GM21825 (cell line): Measurements from ENCODE around the gene LIN28B.
"Not testable (repeated sequence)": the region's sequence is repeated elsewhere in the genome, so short reads cannot be mapped to it uniquely, and the experiment has no call there.

ENCODE experiments used
- ATAC-seq: cut with Tn5 transposase; IDR thresholded peaks from one replicate; pipeline ENCODE4 v1.9.1; 2021; ENCODE audit warnings: mild to moderate bottlenecking, moderate library complexity; ENCODE audit not compliant: unreplicated experiment

LIN28B gene

GRCh38 chr6:105005451-105005850 lies 48.5 kb downstream of the LIN28B start:
- ATAC-seq: no peak

- not testable (repeated sequence) for ATAC-seq
Observed at GRCh38 chr6:105013459-105013858, 56.6 kb downstream of the LIN28B start.

DNA sequence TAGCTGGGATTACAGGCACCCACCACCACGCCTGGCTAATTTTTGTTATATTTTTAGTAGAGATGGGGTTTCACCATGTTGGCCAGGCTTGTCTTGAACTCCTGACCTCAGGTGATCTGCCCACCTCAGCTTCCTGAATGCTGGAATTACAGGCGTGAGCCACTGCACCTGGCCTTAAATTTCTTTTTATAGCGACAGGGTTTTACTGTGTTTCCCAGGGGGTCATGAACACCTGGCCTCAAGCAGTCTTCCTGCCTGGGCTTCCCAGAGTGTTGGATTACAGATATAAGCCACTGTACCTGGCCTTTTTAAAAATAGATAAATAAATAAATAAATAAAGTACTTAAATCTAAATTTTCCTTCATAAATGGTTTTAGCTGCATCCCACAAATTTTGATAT lies 57.5 kb downstream of the LIN28B start:
- ATAC-seq: no peak

DNA sequence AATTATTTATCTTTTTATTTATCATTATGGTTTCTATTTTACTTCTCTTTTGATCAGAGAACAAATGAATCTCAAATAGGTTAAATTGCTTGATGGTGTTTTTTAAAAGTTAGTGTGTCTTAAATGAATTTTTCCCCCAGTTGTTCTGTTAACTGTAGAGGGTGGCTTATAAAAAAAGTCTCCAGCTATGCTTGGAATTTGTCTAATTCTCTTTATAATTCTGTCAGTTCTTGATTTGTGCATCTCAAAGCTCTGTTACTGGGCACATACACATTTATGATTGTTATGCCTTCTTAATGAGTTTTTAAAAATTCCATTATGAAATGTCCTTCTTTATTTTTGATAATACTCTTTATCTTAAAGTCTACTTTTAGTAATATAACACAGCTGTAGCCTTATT lies 58.0 kb downstream of the LIN28B start:
- no peak for ATAC-seq

DNA sequence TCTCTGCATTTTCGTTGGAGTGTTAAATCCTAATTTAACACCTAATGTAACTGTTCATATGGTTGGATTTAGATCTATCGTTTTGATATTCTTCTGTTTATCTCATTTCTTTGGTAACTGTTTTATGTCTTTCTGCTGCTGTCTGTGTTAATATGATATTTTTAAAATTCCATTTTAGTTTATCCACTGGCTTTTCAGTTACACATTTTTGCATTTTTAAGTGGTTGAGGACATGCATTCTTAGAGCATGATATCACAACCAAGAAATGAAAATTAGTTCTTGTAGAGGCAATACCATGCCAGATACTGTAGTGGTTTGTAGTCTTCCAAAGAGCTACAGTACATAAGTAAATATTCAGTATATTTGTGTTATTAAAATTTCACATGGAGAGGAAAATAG lies 58.6 kb downstream of the LIN28B start:
- ATAC-seq: no peak

DNA sequence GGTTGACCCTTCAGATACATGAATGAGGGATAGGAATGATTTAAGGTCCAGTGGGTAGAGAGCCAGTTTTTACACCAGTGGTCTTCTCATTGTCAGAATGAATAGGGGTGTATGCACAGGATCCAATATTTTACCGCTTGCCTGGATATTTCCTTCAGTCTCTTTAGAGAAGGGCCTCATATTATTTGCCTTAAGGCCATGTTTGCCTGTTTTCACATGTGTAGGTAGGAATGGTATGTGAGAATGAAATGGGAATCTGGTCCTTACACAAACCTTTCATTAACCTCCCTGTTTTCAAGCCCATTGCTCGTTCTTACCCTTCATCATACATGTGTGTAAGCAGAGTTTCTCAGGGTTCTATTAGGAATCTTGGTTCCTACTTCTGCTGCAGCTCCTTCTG lies 62.4 kb downstream of the LIN28B start:
- no peak for ATAC-seq

DNA sequence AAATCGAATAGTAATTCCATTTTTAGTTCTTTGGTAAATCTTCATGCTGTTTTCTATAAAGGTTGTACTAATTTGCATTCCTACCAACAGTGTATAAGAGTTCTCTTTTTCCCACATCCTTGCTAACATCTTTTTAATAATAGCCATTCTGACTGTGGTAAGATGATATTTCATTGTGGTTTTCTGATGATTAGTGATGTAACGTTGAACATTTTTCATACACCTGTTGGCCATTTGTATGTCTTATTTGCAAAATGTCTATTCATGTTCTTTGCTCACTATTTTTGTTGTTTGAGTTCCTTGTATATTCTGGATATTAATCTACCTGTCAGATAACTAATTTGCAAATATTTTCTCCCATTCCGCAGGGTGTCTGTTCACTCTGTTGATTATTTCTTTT lies 64.5 kb downstream of the LIN28B start:
- no peak for ATAC-seq

- ATAC-seq: no peak
Observed at GRCh38 chr6:105022416-105022815, 65.5 kb downstream of the LIN28B start.

DNA sequence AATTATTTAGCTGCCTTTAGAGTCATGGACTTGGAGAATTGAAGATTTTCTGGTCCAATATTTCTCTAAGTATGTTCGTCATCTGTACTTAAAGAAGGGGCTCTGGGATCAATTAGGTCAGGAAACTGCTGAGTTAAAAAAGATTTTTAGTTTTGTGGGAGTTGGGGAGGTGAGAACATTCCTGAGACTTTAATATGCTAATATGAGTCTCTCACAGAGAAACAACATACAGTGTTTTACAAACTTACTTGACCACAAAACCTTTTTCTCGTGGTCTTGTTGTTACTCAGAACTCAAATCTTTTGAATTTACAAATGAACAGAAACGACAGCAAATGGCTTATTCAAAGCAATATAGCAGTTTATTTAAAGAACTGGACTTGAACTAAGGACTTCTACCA lies 67.9 kb downstream of the LIN28B start:
- ATAC-seq: no peak

- ATAC-seq: no peak
Observed at GRCh38 chr6:105028898-105029297, 72.0 kb downstream of the LIN28B start.

- ATAC-seq: no peak
Observed at GRCh38 chr6:105029581-105029980, 72.7 kb downstream of the LIN28B start.

DNA sequence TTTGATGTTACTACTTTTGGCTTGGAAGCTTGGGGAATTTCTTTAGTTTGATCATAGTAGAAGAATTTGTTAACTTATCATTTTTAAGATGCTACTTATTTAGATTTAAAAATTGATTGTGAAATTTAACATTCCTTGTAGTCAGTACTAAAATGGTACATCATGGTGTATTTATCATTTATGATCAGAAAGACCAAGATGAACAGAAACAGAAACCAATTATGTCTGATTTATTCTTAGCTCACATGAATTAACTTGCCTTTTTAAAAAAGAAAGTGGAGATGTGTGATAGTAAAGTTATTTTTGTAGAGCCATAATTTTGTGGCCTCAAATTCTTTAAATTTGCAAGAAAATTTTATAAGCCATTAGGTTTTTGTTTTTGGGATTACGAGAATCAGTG lies 77.6 kb downstream of the LIN28B start:
- ATAC-seq: no peak

DNA sequence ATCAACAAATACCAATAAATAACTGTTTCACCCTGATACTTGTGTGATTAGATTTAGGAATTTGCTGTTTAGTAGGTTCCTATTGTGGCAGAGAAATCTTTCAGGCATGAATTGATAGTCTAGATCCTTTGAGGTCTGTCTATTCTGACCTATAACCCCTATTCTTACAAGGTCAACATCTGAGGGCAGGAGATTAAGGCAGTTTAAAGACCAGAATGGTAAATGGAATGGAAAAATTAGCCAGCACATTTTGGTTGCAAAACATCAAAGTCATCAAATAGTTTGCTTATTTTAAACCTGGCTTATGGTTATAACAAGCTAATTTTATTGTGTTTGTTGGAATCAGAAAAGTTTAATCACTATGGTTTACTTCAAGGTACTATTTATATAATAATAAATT lies 78.4 kb downstream of the LIN28B start:
- no peak for ATAC-seq

- no peak for ATAC-seq
Observed at GRCh38 chr6:105036351-105036750, 79.4 kb downstream of the LIN28B start.

GRCh38 chr6:105038259-105038658 lies 81.4 kb downstream of the LIN28B start:
- no peak for ATAC-seq

GRCh38 chr6:105041880-105042279 lies 85.0 kb downstream of the LIN28B start:
- no peak for ATAC-seq

DNA sequence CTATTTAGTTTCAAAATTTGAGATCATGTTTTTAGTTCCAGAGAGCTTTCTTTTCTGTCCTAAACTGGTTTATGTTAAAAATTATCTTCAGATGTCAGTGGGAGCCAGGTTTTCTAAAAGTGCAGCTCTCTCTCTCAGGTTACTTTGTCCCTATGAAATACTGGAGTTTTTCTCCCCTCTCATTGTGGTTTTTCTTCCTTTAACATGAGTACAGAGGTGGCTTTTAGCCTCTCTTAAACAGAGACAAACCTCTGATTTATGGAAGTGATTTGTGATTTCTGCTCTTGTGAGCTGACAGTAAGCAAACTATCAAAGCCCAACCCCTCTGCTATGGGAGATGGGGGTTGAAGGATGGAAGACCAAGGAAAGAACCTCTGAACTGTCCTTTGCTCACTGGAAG lies 85.7 kb downstream of the LIN28B start:
- no peak for ATAC-seq

DNA sequence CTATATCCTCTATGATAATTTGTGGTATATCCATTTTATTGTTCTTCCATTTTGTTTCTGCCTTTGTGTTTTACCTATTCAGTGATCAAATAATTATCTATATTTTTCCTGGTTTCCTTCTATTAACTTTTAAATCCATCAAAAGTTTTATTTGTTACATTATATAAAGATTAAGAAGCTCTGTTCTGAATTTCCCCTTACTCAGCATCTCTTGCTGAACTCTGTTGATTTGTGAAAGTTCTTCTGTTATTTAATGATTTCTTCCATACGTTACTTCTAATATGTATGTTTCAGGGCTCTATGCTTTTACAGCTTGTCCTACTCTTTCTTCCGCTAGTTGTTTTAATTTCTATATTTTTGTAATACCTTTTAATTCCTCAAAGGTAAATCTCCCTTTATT lies 87.1 kb downstream of the LIN28B start:
- ATAC-seq: no peak

- ATAC-seq: no peak
Observed at GRCh38 chr6:105045526-105045925, 88.6 kb downstream of the LIN28B start.

- no peak for ATAC-seq
Observed at GRCh38 chr6:105051941-105052471, 95.1 kb downstream of the LIN28B start.

DNA sequence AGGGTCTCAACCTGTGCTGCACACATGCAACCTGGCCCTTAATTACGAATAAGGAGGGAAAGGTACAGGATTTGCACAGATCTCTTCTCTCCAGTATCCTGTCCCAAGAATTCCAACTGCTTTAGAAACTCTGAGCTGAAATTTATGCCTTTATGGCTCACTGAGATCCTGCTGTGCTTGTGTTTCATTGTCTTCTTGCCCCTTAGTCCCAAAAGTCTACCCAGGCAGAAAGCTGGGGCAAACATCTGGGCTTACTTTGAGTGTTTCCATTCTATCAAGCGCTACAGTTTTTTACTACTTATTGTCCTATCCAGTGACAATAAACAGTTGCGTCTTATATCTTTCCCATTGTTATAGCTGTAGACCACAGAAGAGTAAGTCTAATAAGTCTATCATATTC lies 99.7 kb downstream of the LIN28B start:
- no peak for ATAC-seq

GRCh38 chr6:105057160-105057559 lies 100.3 kb downstream of the LIN28B start:
- no peak for ATAC-seq

DNA sequence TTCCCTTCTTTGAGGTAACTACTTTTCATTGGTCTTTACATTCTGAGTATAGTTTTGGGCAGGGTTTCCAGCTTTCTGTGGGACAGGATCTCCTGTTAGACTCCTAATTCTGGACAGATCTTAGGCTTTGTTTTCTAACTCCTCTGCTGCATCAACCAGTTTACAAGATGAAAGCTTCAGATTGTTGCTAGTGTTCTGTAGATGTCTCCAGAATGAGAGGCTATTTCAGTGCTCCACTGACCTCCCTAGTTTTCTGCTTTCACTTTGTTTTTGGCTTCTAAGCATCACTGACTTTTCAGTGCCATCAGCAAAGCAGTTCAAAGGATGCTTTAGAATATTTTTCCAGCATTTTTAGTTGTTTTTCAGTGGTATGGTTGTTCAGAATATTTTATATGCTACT lies 101.4 kb downstream of the LIN28B start:
- no peak for ATAC-seq

DNA sequence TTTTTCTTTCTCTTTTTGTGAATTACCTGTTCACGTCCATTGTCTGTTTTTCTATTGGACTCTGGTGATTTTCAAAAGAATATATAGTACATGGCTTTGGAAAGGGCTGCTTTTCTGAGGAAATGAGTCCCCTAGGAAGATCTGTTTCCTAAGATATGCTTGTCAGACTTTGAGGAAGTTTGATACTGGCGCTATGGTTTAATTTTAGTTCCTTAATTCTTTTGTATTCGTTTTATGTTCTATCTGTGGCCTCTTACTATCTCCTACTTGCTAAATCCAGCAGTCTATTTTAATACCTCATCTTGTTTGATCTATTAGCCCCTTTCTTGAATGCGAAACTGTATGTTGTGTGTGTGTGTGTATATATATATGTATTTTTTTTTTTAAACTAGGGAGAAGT lies 101.9 kb downstream of the LIN28B start:
- no peak for ATAC-seq
